Cardiac ventricle fibroblast (primary cell): ENCODE results near the gene KRTAP4-11. TPM values are rescaled to one million over a fixed set of nuclear protein-coding genes. Genes with fewer than 3 reads are reported as not detected.

Experiments
- total RNA-seq: library from RNA; depleted of rRNA; stranded (reverse); fragments of >200 nt; gene quantifications from 2 replicates; pipeline ENCODE4 v1.2.3, GENCODE V29; 2015

Gene KRTAP4-11
- total RNA-seq = not detected in 2 replicates

DNA sequence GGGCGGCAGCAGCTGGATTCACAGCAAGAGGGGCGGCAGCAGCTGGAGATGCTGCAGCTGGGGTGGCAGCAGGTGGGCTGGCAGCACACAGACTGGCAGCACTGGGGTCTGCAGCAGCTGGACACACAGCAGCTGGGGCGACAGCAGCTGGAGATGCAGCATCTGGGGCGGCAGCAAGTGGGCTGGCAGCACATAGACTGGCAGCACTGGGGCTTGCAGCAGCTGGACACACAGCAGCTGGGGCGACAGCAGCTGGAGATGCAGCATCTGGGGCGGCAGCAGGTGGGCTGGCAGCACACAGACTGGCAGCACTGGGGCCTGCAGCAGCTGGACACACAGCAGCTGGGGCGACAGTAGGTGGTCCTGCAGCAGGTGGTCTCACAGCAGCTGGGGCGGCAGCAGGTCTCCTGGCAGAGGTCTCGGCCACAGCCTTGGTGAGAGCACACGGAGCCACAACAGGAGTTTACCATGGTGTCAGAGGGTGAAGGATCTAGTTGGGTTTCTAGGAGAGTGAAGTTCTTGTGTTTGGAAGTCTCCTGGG, at the start of gene KRTAP4-11:
TSS of gene KRTAP4-11 (minus strand) at position 528 of the 541 bp plus-strand sequence. CDS start at position 470, 58 bp downstream.

DNA sequence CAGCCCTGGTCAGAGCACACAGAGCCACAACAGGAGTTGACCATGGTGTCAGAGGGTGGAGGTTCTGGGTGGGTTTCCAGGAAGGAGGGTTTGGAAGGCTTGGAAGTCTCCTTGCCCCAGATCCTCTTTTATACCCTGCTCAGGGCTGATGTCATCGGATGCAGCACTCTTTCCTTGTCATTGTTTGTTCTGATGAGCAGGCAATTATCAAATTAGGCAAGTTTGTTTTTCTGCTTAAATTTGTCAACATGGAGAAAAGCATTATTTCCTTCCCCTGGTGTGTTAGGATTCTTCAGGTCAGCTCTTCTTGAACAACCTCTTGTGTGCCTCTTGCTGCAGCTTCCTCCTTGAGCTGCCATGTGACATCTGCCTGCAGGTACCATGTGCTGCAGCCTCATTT, 42.5 kb upstream of the KRTAP4-11 start, which contains the start of gene KRTAP4-4:
TSS of gene KRTAP4-4 (minus strand) at position 101 of the 400 bp plus-strand sequence. CDS start at position 44, 57 bp downstream.

DNA sequence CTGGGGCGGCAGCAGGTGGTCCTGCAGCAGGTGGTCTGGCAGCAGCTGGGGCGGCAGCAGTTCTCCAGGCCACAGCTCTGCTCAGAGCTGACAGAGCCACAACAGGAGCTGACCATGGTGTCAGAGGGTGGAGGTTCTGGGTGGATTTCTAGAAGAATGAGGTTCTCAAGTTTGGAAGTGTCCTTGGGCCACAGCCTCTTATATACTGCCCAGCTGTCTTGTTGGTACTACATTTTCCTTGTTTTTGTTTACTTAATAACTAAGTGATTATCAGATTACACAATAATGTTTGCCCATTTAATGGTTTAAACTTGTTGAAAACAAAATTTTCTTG, 31.4 kb upstream of the KRTAP4-11 start, which contains the start of gene KRTAP4-5:
TSS of gene KRTAP4-5 (minus strand) at position 174 of the 334 bp plus-strand sequence. CDS start at position 116, 58 bp downstream.

GRCh38 chr17:41140360-41141131, 22.4 kb upstream of the KRTAP4-11 start, which contains the start of gene KRTAP4-6:
Gene KRTAP4-6, minus strand, starts transcription at chr17:41140544. Its CDS starts 57 bp downstream, at chr17:41140487.

DNA sequence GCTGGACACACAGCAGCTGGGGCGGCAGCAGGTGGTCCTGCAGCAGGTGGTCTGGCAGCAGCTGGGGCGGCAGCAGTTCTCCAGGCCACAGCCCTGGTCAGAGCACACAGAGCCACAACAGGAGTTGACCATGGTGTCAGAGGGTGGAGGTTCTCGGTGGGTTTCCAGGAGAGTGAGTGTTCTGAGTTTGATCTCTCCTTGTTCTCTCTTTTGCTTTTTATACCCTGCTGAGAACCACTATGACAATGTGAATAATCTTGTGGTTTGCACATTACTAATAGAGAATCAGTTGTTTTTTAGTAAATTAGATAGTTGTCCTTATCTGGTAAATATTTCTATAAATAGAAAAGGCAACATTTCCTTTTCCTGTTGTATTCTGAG, 5.8 kb upstream of the KRTAP4-11 start, which contains the start of gene KRTAP4-12:
TSS of gene KRTAP4-12 (minus strand) at position 192 of the 381 bp plus-strand sequence. CDS start at position 132, 60 bp downstream.

GRCh38 chr17:41105347-41105746, 12.8 kb downstream of the KRTAP4-11 start, which contains the start of gene KRTAP4-9:
Gene KRTAP4-9, plus strand, starts transcription at chr17:41105389. Its CDS starts 0 bp downstream, at chr17:41105389.

GRCh38 chr17:41101586-41102259, 16.4 kb downstream of the KRTAP4-11 start, which contains the start of gene KRTAP4-16:
Gene KRTAP4-16, minus strand, starts transcription at chr17:41102209. Its CDS starts 0 bp downstream, at chr17:41102209.

DNA sequence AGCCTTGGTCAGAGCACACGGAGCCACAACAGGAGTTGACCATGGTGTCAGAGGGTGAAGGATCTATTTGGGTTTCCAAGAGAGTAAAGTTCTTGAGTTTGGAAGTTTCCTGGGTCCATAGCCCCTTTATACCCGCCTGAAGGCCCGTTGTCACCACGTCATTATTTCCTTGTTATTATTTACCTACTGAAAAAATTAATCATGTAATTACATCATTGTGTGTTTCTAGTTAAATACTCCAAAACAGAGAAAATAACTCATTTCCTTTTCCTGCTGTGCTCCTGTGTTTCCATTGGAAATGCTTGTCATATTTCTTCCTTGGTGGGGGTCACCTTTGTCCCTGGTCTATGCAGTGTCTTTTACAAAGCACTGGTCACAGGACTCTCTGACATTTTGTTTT, 20.1 kb downstream of the KRTAP4-11 start, which contains the start of gene KRTAP4-8:
TSS of gene KRTAP4-8 (minus strand) at position 101 of the 400 bp plus-strand sequence. CDS start at position 43, 58 bp downstream.

GRCh38 chr17:41084100-41084856, 33.9 kb downstream of the KRTAP4-11 start, which contains the start of gene KRTAP4-7:
Gene KRTAP4-7, plus strand, starts transcription at chr17:41084150. Its CDS starts 57 bp downstream, at chr17:41084207.

Other genes with a start within 250 kb of the KRTAP4-11 start
- not detected in 2 replicates for gene KRT20, start 233.1 kb downstream of the KRTAP4-11 start, total RNA-seq
- not detected in 2 replicates for gene KRT23, start 180.7 kb downstream of the KRTAP4-11 start, total RNA-seq
- not detected in 2 replicates for gene KRT39, start 151.4 kb downstream of the KRTAP4-11 start, total RNA-seq
- not detected in 2 replicates for gene KRT40, start 134.0 kb downstream of the KRTAP4-11 start, total RNA-seq
- gene KRTAP3-3, start 124.2 kb downstream of the KRTAP4-11 start, total RNA-seq = not detected in 2 replicates
- gene KRTAP3-2, start 118.5 kb downstream of the KRTAP4-11 start, total RNA-seq = not detected in 2 replicates
- not detected in 2 replicates for gene KRTAP3-1, start 109.2 kb downstream of the KRTAP4-11 start, total RNA-seq
- gene KRTAP1-5, start 91.2 kb downstream of the KRTAP4-11 start, total RNA-seq = not detected in 2 replicates
- not detected in 2 replicates for gene KRTAP1-4, start 88.2 kb downstream of the KRTAP4-11 start, total RNA-seq
- gene KRTAP1-3, start 83.5 kb downstream of the KRTAP4-11 start, total RNA-seq = not detected in 2 replicates
- not detected in 2 replicates for gene KRTAP1-1, start 76.9 kb downstream of the KRTAP4-11 start, total RNA-seq
- gene KRTAP2-1, start 71.1 kb downstream of the KRTAP4-11 start, total RNA-seq = not detected in 2 replicates
- not detected in 2 replicates for gene KRTAP2-2, start 63.1 kb downstream of the KRTAP4-11 start, total RNA-seq
- not detected in 2 replicates for gene KRTAP2-3, start 58.3 kb downstream of the KRTAP4-11 start, total RNA-seq
- gene KRTAP2-4, start 52.5 kb downstream of the KRTAP4-11 start, total RNA-seq = not detected in 2 replicates
- gene KRTAP4-7, start 34.2 kb downstream of the KRTAP4-11 start, total RNA-seq = not detected in 2 replicates
- not detected in 2 replicates for gene KRTAP4-8, start 20.2 kb downstream of the KRTAP4-11 start, total RNA-seq
- gene KRTAP4-16, start 16.2 kb downstream of the KRTAP4-11 start, total RNA-seq = not detected in 2 replicates
- not detected in 2 replicates for gene KRTAP4-9, start 13.0 kb downstream of the KRTAP4-11 start, total RNA-seq
- not detected in 2 replicates for gene KRTAP4-12, start 5.8 kb upstream of the KRTAP4-11 start, total RNA-seq
- gene KRTAP4-6, start 22.2 kb upstream of the KRTAP4-11 start, total RNA-seq = not detected in 2 replicates
- not detected in 2 replicates for gene KRTAP4-5, start 31.5 kb upstream of the KRTAP4-11 start, total RNA-seq
- gene KRTAP4-4, start 42.4 kb upstream of the KRTAP4-11 start, total RNA-seq = not detected in 2 replicates
- not detected in 2 replicates for gene KRTAP4-3, start 49.8 kb upstream of the KRTAP4-11 start, total RNA-seq
- not detected in 2 replicates for gene KRTAP4-2, start 59.8 kb upstream of the KRTAP4-11 start, total RNA-seq
- gene KRTAP4-1, start 66.5 kb upstream of the KRTAP4-11 start, total RNA-seq = not detected in 2 replicates
- not detected in 2 replicates for gene KRTAP9-1, start 71.5 kb upstream of the KRTAP4-11 start, total RNA-seq
- gene KRTAP9-2, start 108.3 kb upstream of the KRTAP4-11 start, total RNA-seq = not detected in 2 replicates
- gene KRTAP9-3, start 114.1 kb upstream of the KRTAP4-11 start, total RNA-seq = not detected in 2 replicates
- gene KRTAP9-8, start 119.6 kb upstream of the KRTAP4-11 start, total RNA-seq = not detected in 2 replicates
- gene KRTAP9-4, start 131.3 kb upstream of the KRTAP4-11 start, total RNA-seq = not detected in 2 replicates
- not detected in 2 replicates for gene KRTAP9-9, start 137.0 kb upstream of the KRTAP4-11 start, total RNA-seq
- gene KRTAP9-6, start 147.0 kb upstream of the KRTAP4-11 start, total RNA-seq = not detected in 2 replicates
- not detected in 2 replicates for gene KRTAP9-7, start 157.3 kb upstream of the KRTAP4-11 start, total RNA-seq
- gene KRTAP29-1, start 184.5 kb upstream of the KRTAP4-11 start, total RNA-seq = not detected in 2 replicates
- gene KRTAP16-1, start 190.9 kb upstream of the KRTAP4-11 start, total RNA-seq = not detected in 2 replicates
- not detected in 2 replicates for gene KRTAP17-1, start 197.3 kb upstream of the KRTAP4-11 start, total RNA-seq
- not detected in 2 replicates for gene KRT33A, start 232.5 kb upstream of the KRTAP4-11 start, total RNA-seq